Loucy (cell line): ENCODE data around the gene SAMMSON.

Experiments used
- CTCF ChIP-seq: fragments of 200-600 bp; sonication (generic); conservative IDR thresholded peaks from 2 replicates; pipeline ENCODE4 v1.5.1; 2014; ENCODE audit warnings: mild to moderate bottlenecking, antibody characterized with exemption, low read length
- EZH2phosphoT487 ChIP-seq: fragments of 200-600 bp; IDR thresholded peaks from 2 replicates; pipeline ENCODE4 v1.6.1; 2018; ENCODE audit warnings: antibody characterized with exemption, mild to moderate bottlenecking, moderate library complexity, borderline replicate concordance

- TF ChIP-seq CTCF (no peak), EZH2phosphoT487 (no peak)
Observed at GRCh38 chr3:70097084-70097483, 97.6 kb downstream of the SAMMSON start.
